RWPE1 (cell line): ENCODE data around the gene JAKMIP2.

Experiments
- CTCF ChIA-PET: fragments of 350-600 bp; sonication (Branson Sonifier 250); formaldehyde crosslinking; extraction: SDS; loops from one replicate; lab custom pipeline; 2021; lab: Yijun Ruan, JAX
- POLR2A ChIA-PET: fragments of 400-600 bp; formaldehyde crosslinking; extraction: SDS; loops from one replicate; lab custom pipeline; 2020; ENCODE audit warnings: antibody characterized with exemption; ENCODE audit not compliant: low non-redundant PET; lab: Yijun Ruan, JAX
- DNase-seq: peaks from one replicate; pipeline ENCODE4 v3.0.0; 2012; ENCODE audit warnings: low spot score
- H3K27ac ChIP-seq: fragments of 450-650 bp; 2 replicates; pipeline ENCODE4 v1.5.1; 2017
- CTCF ChIP-seq: fragments of 450-650 bp; conservative IDR thresholded peaks from 2 replicates; pipeline ENCODE4 v1.5.1; 2017; ENCODE audit warnings: low read depth, mild to moderate bottlenecking

Gene JAKMIP2

GRCh38 chr5:147712019-147712418, 70.5 kb downstream of the JAKMIP2 start:
- TF ChIP-seq CTCF = no peak
- ChIA-PET CTCF (no interaction called here), POLR2A (no interaction called here)
- H3K27ac ChIP-seq = no peak overlapping the region
- DNase-seq = no peak

- ChIA-PET CTCF (no interaction called here), POLR2A (no interaction called here)
- TF ChIP-seq CTCF = no peak
- DNase-seq = no peak
- no peak overlapping the region for H3K27ac ChIP-seq
These were observed 71.5 kb downstream of the JAKMIP2 start for GRCh38 chr5:147711019-147711418.

- ChIA-PET POLR2A (no interaction called here), CTCF (interaction anchor here (0.7 kb wide), 1 partner anchor 958 kb away, joined by 5 read pairs; no protein-coding TSS in a partner anchor)
- no peak for TF ChIP-seq CTCF
- no peak overlapping the region for H3K27ac ChIP-seq
- no peak for DNase-seq
These were observed 73.8 kb downstream of the JAKMIP2 start for GRCh38 chr5:147708708-147709107.

- ChIA-PET POLR2A (no interaction called here), CTCF (interaction anchor here (0.6 kb wide), 1 partner anchor 68 kb away, joined by 4 read pairs; no protein-coding TSS in a partner anchor)
- no peak overlapping the region for H3K27ac ChIP-seq
- no peak for DNase-seq
- TF ChIP-seq CTCF = no peak
These were observed 78.0 kb downstream of the JAKMIP2 start for GRCh38 chr5:147704544-147704943.

- ChIA-PET POLR2A (no interaction called here), CTCF (no interaction called here)
- DNase-seq = no peak
- no peak overlapping the region for H3K27ac ChIP-seq
- no peak for TF ChIP-seq CTCF
These were observed 81.1 kb downstream of the JAKMIP2 start for GRCh38 chr5:147701468-147701867.

- H3K27ac ChIP-seq = no peak overlapping the region
- ChIA-PET POLR2A (no interaction called here), CTCF (no interaction called here)
- no peak for DNase-seq
- TF ChIP-seq CTCF = no peak
These were observed 82.9 kb downstream of the JAKMIP2 start for GRCh38 chr5:147699496-147700088.
